Esophagus squamous epithelium (tissue), 5 donors: ENCODE results near the gene RAD54L. TPM values are rescaled to one million over a fixed set of nuclear protein-coding genes. Genes with fewer than 3 reads are reported as not detected.

Experiments used
- DNase-seq: peaks from one replicate; lab custom pipeline; 2025; lab: John Stamatoyannopoulos, UW
- H3K27ac ChIP-seq, 4 donors: fragments of 200-600 bp; sonication (generic); one replicate each; pipeline ENCODE4 v1.5.1; 2016 to 2019; ENCODE audit warnings: mild to moderate bottlenecking in 1 of 4
- H3K27me3 ChIP-seq, 4 donors: fragments of 200-600 bp; sonication (generic); 1 replicate in 3 of 4; 2 replicates in 1 of 4; pipeline versions ENCODE4 v1.5.1 to v1.6.0; 2017 to 2021; ENCODE audit warnings: antibody characterized with exemption in 1 of 4
- H3K36me3 ChIP-seq, 3 donors: fragments of 200-600 bp; sonication (generic); one replicate each; pipeline ENCODE4 v1.5.1; 2016 to 2019
- H3K4me1 ChIP-seq, 3 donors: fragments of 200-600 bp; sonication (generic); one replicate each; pipeline ENCODE4 v1.5.1; 2017 to 2019
- H3K4me3 ChIP-seq, 4 donors: fragments of 200-600 bp; sonication (generic); 1 replicate in 3 of 4; 2 replicates in 1 of 4; pipeline ENCODE4 v1.5.1; 2016 to 2019; ENCODE audit warnings: mild to moderate bottlenecking in 2 of 4, moderate library complexity in 1 of 4
- H3K9me3 ChIP-seq, 3 donors: fragments of 200-600 bp; sonication (generic); one replicate each; pipeline ENCODE4 v1.5.1; 2016 to 2019
- POLR2A ChIP-seq, 4 donors: fragments of 450-650 bp; IDR thresholded peaks; one replicate each; pipeline ENCODE4 v1.6.1; 2017; ENCODE audit warnings: antibody characterized with exemption in 4 of 4, mild to moderate bottlenecking in 4 of 4, moderate library complexity in 3 of 4
- WGBS, 2 donors: methylation state at CpG; one replicate each; pipeline ENCODE4 v1.1.5; 2018; 5-methylcytosine and 5-hydroxymethylcytosine counted together
- intact Hi-C: fragments of 100-400 bp; cut with DNase I; formaldehyde crosslinking; loops from one replicate; pipeline ENCODE4 v1.15.0; 2022
- total RNA-seq, 4 donors: library from RNA; depleted of rRNA; stranded (reverse); fragments of >200 nt; gene quantifications; one replicate each; pipeline ENCODE4 v1.1.0, GENCODE V29; 2016
- TF ChIP-seq, protein P1 (sequence below), 6 experiments: fragments of 450-650 bp in 4 of 6; fragments of 200-600 bp in 2 of 6; sonication (generic) in 2 of 6; IDR thresholded peaks; one replicate each; pipeline ENCODE4 v1.5.1; 2016 to 2019; ENCODE audit warnings: antibody characterized with exemption in 6 of 6, mild to moderate bottlenecking in 4 of 6, moderate library complexity in 4 of 6
- donor health status: DM: yes; HTN: yes; CAD: no.

Gene RAD54L
- total RNA-seq, 4 donors from 2014 or later, result 1.9 to 7.8 (median 6.8) TPM

DNA sequence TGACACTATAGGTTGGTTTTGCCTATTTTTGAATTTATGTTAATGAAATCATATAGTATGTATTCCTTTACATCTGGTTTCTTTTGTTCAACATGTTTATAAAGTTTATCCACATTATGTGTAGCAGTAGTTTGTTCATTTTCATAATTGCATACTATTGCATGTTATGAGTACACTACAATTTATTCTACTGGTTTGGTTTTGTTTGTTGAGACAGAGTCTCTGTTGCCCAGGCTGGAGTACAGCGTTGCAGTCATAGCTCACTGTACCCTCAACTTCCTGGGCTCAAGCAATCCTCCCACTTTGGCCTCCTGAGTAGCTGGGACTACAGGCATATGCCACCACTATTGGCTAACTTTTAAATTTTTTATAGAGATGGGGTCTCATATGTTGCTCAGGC, 21.0 kb downstream of the RAD54L start:
- Histone ChIP-seq H3K4me1 (no peaks in the 10 kb centered on the region), H3K9me3 (no peaks in the 10 kb centered on the region), H3K4me3 (no peak overlapping the region), H3K36me3 (peaks cover 0 to 26% (median 0%) of the 10 kb centered on the region in 3 donors), H3K27me3 (no peaks in the 10 kb centered on the region), H3K27ac (no peak overlapping the region)
- intact Hi-C loops, result no loop called here
- TF ChIP-seq POLR2A (IDR thresholded peaks at IDR 0.05), result no peak
- TF ChIP-seq, protein P1, sequence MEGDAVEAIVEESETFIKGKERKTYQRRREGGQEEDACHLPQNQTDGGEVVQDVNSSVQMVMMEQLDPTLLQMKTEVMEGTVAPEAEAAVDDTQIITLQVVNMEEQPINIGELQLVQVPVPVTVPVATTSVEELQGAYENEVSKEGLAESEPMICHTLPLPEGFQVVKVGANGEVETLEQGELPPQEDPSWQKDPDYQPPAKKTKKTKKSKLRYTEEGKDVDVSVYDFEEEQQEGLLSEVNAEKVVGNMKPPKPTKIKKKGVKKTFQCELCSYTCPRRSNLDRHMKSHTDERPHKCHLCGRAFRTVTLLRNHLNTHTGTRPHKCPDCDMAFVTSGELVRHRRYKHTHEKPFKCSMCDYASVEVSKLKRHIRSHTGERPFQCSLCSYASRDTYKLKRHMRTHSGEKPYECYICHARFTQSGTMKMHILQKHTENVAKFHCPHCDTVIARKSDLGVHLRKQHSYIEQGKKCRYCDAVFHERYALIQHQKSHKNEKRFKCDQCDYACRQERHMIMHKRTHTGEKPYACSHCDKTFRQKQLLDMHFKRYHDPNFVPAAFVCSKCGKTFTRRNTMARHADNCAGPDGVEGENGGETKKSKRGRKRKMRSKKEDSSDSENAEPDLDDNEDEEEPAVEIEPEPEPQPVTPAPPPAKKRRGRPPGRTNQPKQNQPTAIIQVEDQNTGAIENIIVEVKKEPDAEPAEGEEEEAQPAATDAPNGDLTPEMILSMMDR (IDR thresholded peaks at IDR 0.05), result no peak
- WGBS, 2 donors, result 92 to 95% methylated on average over 1 of the region's 1 CpG
- no peak for DNase-seq

DNA sequence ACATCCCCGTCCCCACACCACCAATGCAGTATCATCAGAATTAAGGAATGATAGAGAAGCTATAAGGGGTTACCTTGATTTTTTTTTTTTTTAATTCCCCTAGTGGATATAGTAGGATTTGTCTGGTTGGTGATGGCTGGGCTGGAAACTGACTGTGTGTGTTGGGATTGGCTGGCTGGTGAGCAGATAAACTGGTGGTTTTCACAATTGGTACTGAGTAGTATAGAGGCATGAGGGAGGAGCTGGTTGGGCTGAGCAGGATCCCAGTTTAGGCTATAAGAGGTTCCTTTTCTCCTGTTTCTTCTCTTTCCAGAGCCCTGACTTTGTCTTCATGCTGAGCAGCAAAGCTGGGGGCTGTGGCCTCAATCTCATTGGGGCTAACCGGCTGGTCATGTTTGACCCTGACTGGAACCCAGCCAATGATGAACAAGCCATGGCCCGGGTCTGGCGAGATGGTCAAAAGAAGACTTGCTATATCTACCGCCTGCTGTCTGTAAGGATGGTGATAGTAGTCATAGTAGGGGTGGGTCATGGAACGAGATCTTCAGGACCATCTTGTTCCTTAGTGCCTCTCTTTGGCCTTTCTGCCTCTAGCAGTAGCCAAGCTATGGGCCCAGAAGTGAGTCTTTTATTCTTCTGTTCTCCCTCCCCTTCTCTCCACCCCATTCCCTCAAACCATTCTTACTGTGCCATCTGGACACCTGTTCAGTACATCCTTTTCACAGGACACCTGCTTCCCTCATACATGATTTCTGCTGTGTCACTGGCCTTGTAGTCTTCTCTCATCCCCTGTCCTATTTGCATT, 26.9 kb downstream of the RAD54L start:
- no peaks in the 10 kb centered on the region for H3K4me1 ChIP-seq
- intact Hi-C loops, result no loop called here
- H3K27ac ChIP-seq, result no peak overlapping the region
- no peak for DNase-seq
- H3K27me3 ChIP-seq, result no peaks in the 10 kb centered on the region
- TF ChIP-seq, protein P1 (IDR thresholded peaks at IDR 0.05), result peak in 1 of 6 experiments; percentile 13
- TF ChIP-seq POLR2A (IDR thresholded peaks at IDR 0.05), result no peak
- H3K4me3 ChIP-seq, result no peak overlapping the region
- H3K36me3 ChIP-seq, result peaks cover 0 to 21% (median 0%) of the 10 kb centered on the region in 3 donors
- no peaks in the 10 kb centered on the region for H3K9me3 ChIP-seq
- WGBS, 2 donors, result 98 to 99% methylated on average over 4 to 6 of the region's 6 CpGs

DNA sequence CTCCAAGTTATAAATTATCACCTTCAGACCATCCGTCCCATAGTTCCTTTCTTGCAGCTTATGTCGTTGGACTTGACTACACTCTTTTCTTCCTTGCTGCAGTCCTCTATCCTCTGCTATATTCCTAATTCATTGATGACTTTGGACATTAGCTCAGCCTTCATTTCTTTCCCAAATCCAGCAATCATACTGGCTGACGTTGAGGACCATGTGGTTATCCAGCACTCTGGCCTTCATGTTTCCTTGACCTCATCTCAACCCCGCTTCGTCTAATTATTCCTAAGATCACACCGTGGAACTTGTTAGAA, 27.4 kb downstream of the RAD54L start:
- Histone ChIP-seq H3K4me1 (no peaks in the 10 kb centered on the region), H3K9me3 (no peaks in the 10 kb centered on the region), H3K27ac (no peak overlapping the region), H3K36me3 (peaks cover 0 to 26% (median under 1%) of the 10 kb centered on the region in 3 donors), H3K27me3 (no peaks in the 10 kb centered on the region), H3K4me3 (no peak overlapping the region)
- WGBS, 2 donors, result 89 to 91% methylated on average over 6 of the region's 6 CpGs
- TF ChIP-seq, protein P1 (IDR thresholded peaks at IDR 0.05), result no peak
- no peak for TF ChIP-seq POLR2A (IDR thresholded peaks at IDR 0.05)
- intact Hi-C loops, result no loop called here
- DNase-seq, result no peak

DNA sequence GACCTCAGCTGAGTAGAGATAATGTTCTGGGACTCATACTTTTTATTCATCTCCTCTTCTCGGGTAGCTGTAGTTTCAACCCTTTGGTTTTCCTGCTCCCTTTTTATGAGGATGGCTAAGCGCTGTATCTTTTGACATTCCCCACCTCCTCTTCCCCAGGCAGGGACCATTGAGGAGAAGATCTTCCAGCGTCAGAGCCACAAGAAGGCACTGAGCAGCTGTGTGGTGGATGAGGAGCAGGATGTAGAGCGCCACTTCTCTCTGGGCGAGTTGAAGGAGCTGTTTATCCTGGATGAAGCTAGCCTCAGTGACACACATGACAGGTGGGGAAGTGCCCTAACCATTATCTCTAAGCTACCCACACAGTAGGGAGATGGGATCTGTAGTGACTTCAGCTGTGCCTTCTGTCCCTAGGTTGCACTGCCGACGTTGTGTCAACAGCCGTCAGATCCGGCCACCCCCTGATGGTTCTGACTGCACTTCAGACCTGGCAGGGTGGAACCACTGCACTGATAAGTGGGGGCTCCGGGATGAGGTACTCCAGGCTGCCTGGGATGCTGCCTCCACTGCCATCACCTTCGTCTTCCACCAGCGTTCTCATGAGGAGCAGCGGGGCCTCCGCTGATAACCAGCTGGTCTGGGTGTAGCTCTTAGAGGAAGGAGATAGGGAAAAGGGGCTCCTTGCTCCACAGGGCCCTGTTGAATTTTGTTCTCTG, 30.3 kb downstream of the RAD54L start:
- intact Hi-C loops, result no loop called here
- Histone ChIP-seq H3K4me1 (no peaks in the 10 kb centered on the region), H3K4me3 (no peak overlapping the region), H3K36me3 (peaks cover 9 to 54% (median 17%) of the 10 kb centered on the region in 3 donors), H3K27ac (no peak overlapping the region), H3K27me3 (no peaks in the 10 kb centered on the region), H3K9me3 (no peaks in the 10 kb centered on the region)
- whole genome bisulfite sequencing, 2 donors, result 91 to 96% methylated on average over 4 to 10 of the region's 14 CpGs
- TF ChIP-seq POLR2A (IDR thresholded peaks at IDR 0.05), result no peak
- TF ChIP-seq, protein P1 (IDR thresholded peaks at IDR 0.05), result no peak
- no peak for DNase-seq

DNA sequence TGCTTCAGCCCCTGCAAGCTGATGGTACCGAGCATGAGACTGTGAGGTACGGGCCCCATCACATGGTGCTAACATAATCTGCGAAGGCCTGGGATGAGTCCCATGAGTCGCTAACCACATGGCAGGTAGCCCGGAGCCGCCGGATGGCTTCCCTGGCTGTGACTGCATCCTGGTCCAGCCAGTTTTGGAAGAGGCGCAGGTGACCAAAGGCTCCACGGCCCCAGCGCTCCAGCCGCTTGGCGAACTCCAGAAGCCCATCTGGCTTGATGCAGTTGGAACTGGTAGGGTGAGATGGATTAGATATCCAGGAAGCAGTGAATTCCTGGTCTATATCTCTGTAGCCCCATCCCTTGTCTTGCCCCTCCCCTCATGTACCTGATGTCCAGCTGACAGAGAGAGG, 31.2 kb downstream of the RAD54L start:
- 87 to 90% methylated on average over 3 to 4 of the region's 12 CpGs for WGBS, 2 donors
- DNase-seq, result no peak
- H3K27me3 ChIP-seq, result no peaks in the 10 kb centered on the region
- H3K27ac ChIP-seq, result no peak overlapping the region
- H3K9me3 ChIP-seq, result no peaks in the 10 kb centered on the region
- no peaks in the 10 kb centered on the region for H3K4me1 ChIP-seq
- no peak overlapping the region for H3K4me3 ChIP-seq
- TF ChIP-seq, protein P1 (IDR thresholded peaks at IDR 0.05), result no peak
- peaks cover 9 to 64% (median 17%) of the 10 kb centered on the region in 3 donors for H3K36me3 ChIP-seq
- intact Hi-C loops, result no loop called here
